ENCODE measurements around the gene CAPN7.

- TF ChIP-seq CTCF (IDR thresholded peaks at IDR 0.05; ENCODE audit: borderline replicate concordance, extremely low read depth, low read length, poor library complexity, severe bottlenecking), result no peak
- TF ChIP-seq EZH2 (IDR thresholded peaks at IDR 0.05; ENCODE audit: borderline replicate concordance, low read depth, low read length, severe bottlenecking), result no peak
Observed at GRCh38 chr3:15174953-15175352, 31.1 kb upstream of the CAPN7 start.

Measured in DND-41 (cell line).